ENCODE results near the gene CFP. TPM values are rescaled to one million over a fixed set of nuclear protein-coding genes. Genes with fewer than 3 reads are reported as not detected.
A peak's percentile ranks its signal among the peaks of the same experiment; 100 is the strongest.

CFP gene
- total RNA-seq, 4 donors from 2014 or later = 0.83 to 3.8 (median 1.9) TPM

- H3K9me3 ChIP-seq = no peaks in the 10 kb centered on the region
- H3K27ac ChIP-seq = no peak overlapping the region
Observed at GRCh38 chrX:47661539-47661938, 31.8 kb upstream of the CFP start.

GRCh38 chrX:47659421-47659726 lies 29.6 kb upstream of the CFP start:
- no peaks in the 10 kb centered on the region for H3K27me3 ChIP-seq
- intact Hi-C loops (cut with DNase I) = no loop called here
- peaks cover 0 to 30% (median 4%) of the 10 kb centered on the region in 3 donors for H3K36me3 ChIP-seq
- H3K9me3 ChIP-seq = no peaks in the 10 kb centered on the region
- TF ChIP-seq CTCF (IDR thresholded peaks at IDR 0.05) (no peak), POLR2A (IDR thresholded peaks at IDR 0.05) (no peak)
- WGBS, 2 donors = 10 to 47% methylated on average over 7 to 8 of the region's 8 CpGs
- H3K4me1 ChIP-seq = peaks cover 0 to 13% (median 0%) of the 10 kb centered on the region in 3 donors
- H3K4me3 ChIP-seq = peak overlapping the region; percentile 51 to 76 (median 64)
- peak overlapping the region; percentile 92 to 99 (median 96) for H3K27ac ChIP-seq
- no peak for DNase-seq

More at GRCh38 chrX:47661539-47661938, 31.8 kb upstream of the CFP start:
- peaks cover 0 to 10% (median 0%) of the 10 kb centered on the region in 3 donors for H3K36me3 ChIP-seq
- intact Hi-C loops (cut with DNase I) = no loop called here
- H3K4me3 ChIP-seq = no peak overlapping the region
- WGBS, 2 donors = 86 to 98% methylated on average over 5 to 6 of the region's 7 CpGs
- DNase-seq = no peak
- H3K27me3 ChIP-seq = no peaks in the 10 kb centered on the region
- peaks cover 0 to 13% (median 0%) of the 10 kb centered on the region in 3 donors for H3K4me1 ChIP-seq
- TF ChIP-seq POLR2A (IDR thresholded peaks at IDR 0.05) (no peak), CTCF (IDR thresholded peaks at IDR 0.05) (no peak)

GRCh38 chrX:47658684-47659420 lies 29.1 kb upstream of the CFP start, which contains the start of gene UXT:
Gene UXT, minus strand, starts transcription at chrX:47659180. Its CDS starts 253 bp downstream, at chrX:47658927.
- H3K27ac ChIP-seq = peak within 1 kb of the TSS; percentile 92 to 99 (median 96)
- TF ChIP-seq CTCF (IDR thresholded peaks at IDR 0.05) (peak in 1 of 6 experiments; percentile 7), POLR2A (IDR thresholded peaks at IDR 0.05) (peak in 2 of 4 donors; percentile 75 to 80)
- peak; percentile 77 for DNase-seq
- H3K36me3 ChIP-seq = peaks cover 0 to 36% (median 4%) of the 10 kb centered on the region in 3 donors
- WGBS, 2 donors = 0 to 32% methylated on average over 10 to 41 of the region's 54 CpGs
- intact Hi-C loops (cut with DNase I) = no loop called here
- peaks cover 0 to 13% (median 0%) of the 10 kb centered on the region in 3 donors for H3K4me1 ChIP-seq
- H3K27me3 ChIP-seq = no peaks in the 10 kb centered on the region
- peak within 1 kb of the TSS; percentile 51 to 76 (median 64) for H3K4me3 ChIP-seq
- no peaks in the 10 kb centered on the region for H3K9me3 ChIP-seq

GRCh38 chrX:47658301-47658683 lies 28.6 kb upstream of the CFP start:
- Histone ChIP-seq H3K4me1 (peaks cover 0 to 13% (median 0%) of the 10 kb centered on the region in 3 donors), H3K27me3 (no peaks in the 10 kb centered on the region), H3K9me3 (no peaks in the 10 kb centered on the region), H3K4me3 (peak overlapping the region; percentile 51 to 76 (median 64)), H3K36me3 (peaks cover 0 to 39% (median 4%) of the 10 kb centered on the region in 3 donors), H3K27ac (peak overlapping the region; percentile 92 to 99 (median 96))
- no peak for DNase-seq
- TF ChIP-seq CTCF (IDR thresholded peaks at IDR 0.05) (no peak), POLR2A (IDR thresholded peaks at IDR 0.05) (no peak)
- WGBS, 2 donors = 31% methylated on average over 12 of the region's 13 CpGs; no CpG with 5 or more reads in 1 of the 2 donors
- intact Hi-C loops (cut with DNase I) = no loop called here

Data from esophagus squamous epithelium (tissue), 5 donors.